Neural cell (in vitro differentiated cells): ENCODE results near the gene PARD3B. TPM values are rescaled to one million over a fixed set of nuclear protein-coding genes. Genes with fewer than 3 reads are reported as not detected.

Experiments
- H2AFZ ChIP-seq: fragments of 200-600, 300-800 bp; sonication (generic), shearing (Covaris generic); 2 replicates; pipeline ENCODE4 v1.6.0; 2014; ENCODE audit warnings: low read depth, mild to moderate bottlenecking, antibody characterized with exemption, low read length, moderate library complexity
- H3F3A ChIP-seq: fragments of 200-600 bp; shearing (Covaris generic); 2 replicates; pipeline ENCODE4 v1.6.1; 2016; ENCODE audit warnings: mild to moderate bottlenecking, moderate library complexity, mixed read lengths, antibody characterized with exemption, low read length; ENCODE audit not compliant: insufficient read depth, poor library complexity, severe bottlenecking
- H3K27ac ChIP-seq: fragments of 200-600, 300-800 bp; sonication (generic), shearing (Covaris generic); 2 replicates; pipeline ENCODE4 v1.5.1; 2014; ENCODE audit warnings: mild to moderate bottlenecking, low read length, moderate library complexity
- H3K27me3 ChIP-seq: fragments of 300-800, 200-600 bp; sonication (generic), shearing (Covaris generic); 2 replicates; pipeline ENCODE4 v1.6.0; 2014; ENCODE audit warnings: mild to moderate bottlenecking, low read depth, low read length, moderate library complexity; ENCODE audit not compliant: insufficient read depth
- H3K36me3 ChIP-seq: fragments of 300-800, 200-600 bp; sonication (generic), shearing (Covaris generic); 2 replicates; pipeline ENCODE4 v1.5.1; 2014; ENCODE audit warnings: mild to moderate bottlenecking, antibody characterized with exemption, low read length, moderate library complexity; ENCODE audit not compliant: insufficient read depth
- H3K4me2 ChIP-seq: fragments of 300-800, 200-600 bp; sonication (generic), shearing (Covaris generic); 2 replicates; pipeline ENCODE4 v1.6.0; 2014; ENCODE audit warnings: mild to moderate bottlenecking, low read length
- H3K4me3 ChIP-seq: fragments of 300-800, 200-600 bp; sonication (generic), shearing (Covaris generic); 2 replicates; pipeline ENCODE4 v1.5.1; 2014; ENCODE audit warnings: mild to moderate bottlenecking, low read length, moderate library complexity
- H3K79me2 ChIP-seq: fragments of 200-600 bp; shearing (Covaris generic); replicated peaks from 2 replicates; pipeline ENCODE4 v1.6.0; 2014; ENCODE audit warnings: mild to moderate bottlenecking, low read length, moderate library complexity; ENCODE audit not compliant: insufficient read depth
- H3K9ac ChIP-seq: fragments of 300-800, 200-600 bp; sonication (generic), shearing (Covaris generic); 2 replicates; pipeline ENCODE4 v1.6.1; 2016; ENCODE audit warnings: mild to moderate bottlenecking, low read length, mixed read lengths
- H3K9me2 ChIP-seq: fragments of 200-600 bp; shearing (Covaris generic); 2 replicates; pipeline ENCODE4 v1.6.1; 2016; ENCODE audit warnings: mild to moderate bottlenecking, low read length, mixed read lengths; ENCODE audit not compliant: insufficient read depth
- H3K9me3 ChIP-seq: fragments of 200-600, 300-800 bp; sonication (generic), shearing (Covaris generic); 2 replicates; pipeline ENCODE4 v1.6.1; 2016; ENCODE audit warnings: mild to moderate bottlenecking, mixed run types, low read length, moderate library complexity, mixed read lengths
- H4K20me1 ChIP-seq: fragments of 200-600 bp; shearing (Covaris generic); 2 replicates; pipeline ENCODE4 v1.6.1; 2016; ENCODE audit warnings: mild to moderate bottlenecking, mixed run types; ENCODE audit not compliant: insufficient read depth
- CTCF ChIP-seq: fragments of 450-650 bp; IDR thresholded peaks from 2 replicates; pipeline ENCODE4 v1.5.1; 2014; ENCODE audit warnings: antibody characterized with exemption, mild to moderate bottlenecking, moderate library complexity; ENCODE audit not compliant: poor library complexity, severe bottlenecking
- EP300 ChIP-seq: fragments of 450-650 bp; conservative IDR thresholded peaks from 2 replicates; pipeline ENCODE4 v1.6.1; 2014; ENCODE audit warnings: antibody characterized with exemption, mild to moderate bottlenecking, moderate library complexity; ENCODE audit not compliant: poor library complexity, severe bottlenecking
- EZH2 ChIP-seq: fragments of 200-600, 300-800 bp; shearing (Covaris generic), sonication (generic); IDR thresholded peaks from 2 replicates; pipeline ENCODE4 v1.6.1; 2014; ENCODE audit warnings: antibody characterized with exemption, low read length, borderline replicate concordance, mild to moderate bottlenecking; ENCODE audit not compliant: insufficient read depth, poor library complexity, severe bottlenecking
- MXI1 ChIP-seq: fragments of 450-650 bp; conservative IDR thresholded peaks from 2 replicates; pipeline ENCODE4 v1.6.1; 2014; ENCODE audit warnings: antibody characterized with exemption, mild to moderate bottlenecking; ENCODE audit not compliant: poor library complexity, severe bottlenecking
- POLR2AphosphoS5 ChIP-seq: IDR thresholded peaks from 2 replicates; pipeline ENCODE4 v1.6.1; 2012
- RAD21 ChIP-seq: fragments of 450-650 bp; conservative IDR thresholded peaks from 2 replicates; pipeline ENCODE4 v1.6.1; 2014; ENCODE audit warnings: antibody characterized with exemption, mild to moderate bottlenecking, moderate library complexity
- REST ChIP-seq: IDR thresholded peaks from 2 replicates; pipeline ENCODE4 v1.6.1; 2012; ENCODE audit warnings: borderline replicate concordance
- SMC3 ChIP-seq: fragments of 450-650 bp; conservative IDR thresholded peaks from 2 replicates; pipeline ENCODE4 v1.6.1; 2014; ENCODE audit warnings: antibody characterized with exemption, mild to moderate bottlenecking, moderate library complexity; ENCODE audit not compliant: poor library complexity
- TAF1 ChIP-seq: IDR thresholded peaks from 2 replicates; pipeline ENCODE4 v1.6.1; 2012; ENCODE audit warnings: low read depth
- polyA plus RNA-seq: library from polyadenylated mRNA; depleted of rRNA; stranded (reverse); fragments of >200 nt; gene quantifications from 2 replicates; pipeline ENCODE4 v1.2.3, GENCODE V29; 2014

The PARD3B gene
- polyA plus RNA-seq, 1 donor from 2014 or later, result 0.54 TPM

- Histone ChIP-seq H3F3A (no peaks in the 10 kb centered on the region), H3K36me3 (no peaks in the 10 kb centered on the region), H3K79me2 (no peaks in the 10 kb centered on the region), H3K9me2 (no peaks in the 10 kb centered on the region), H4K20me1 (no peaks in the 10 kb centered on the region), H3K9ac (no peak overlapping the region), H3K4me3 (no peak overlapping the region), H3K4me2 (no peak overlapping the region), H3K27me3 (no peaks in the 10 kb centered on the region), H3K9me3 (no peaks in the 10 kb centered on the region), H3K27ac (peak overlapping the region; percentile 30), H2AFZ (no peak overlapping the region)
- TF ChIP-seq SMC3 (no peak), MXI1 (no peak), CTCF (no peak), POLR2AphosphoS5 (no peak)
Observed at GRCh38 chr2:205540036-205540435, 994.8 kb downstream of the PARD3B start.

- no peaks in the 10 kb centered on the region for H3K9me2 ChIP-seq
- H3K79me2 ChIP-seq, result no peaks in the 10 kb centered on the region
- peak overlapping the region; percentile 30 for H3K4me3 ChIP-seq
- no peaks in the 10 kb centered on the region for H3K9me3 ChIP-seq
- TF ChIP-seq TAF1, result no peak
- TF ChIP-seq RAD21, result no peak
- no peak for TF ChIP-seq MXI1
- no peak for TF ChIP-seq EZH2
- no peak for TF ChIP-seq EP300
- no peak for TF ChIP-seq POLR2AphosphoS5
- no peak for TF ChIP-seq REST
- TF ChIP-seq CTCF, result no peak
- TF ChIP-seq SMC3, result no peak
- H3K27me3 ChIP-seq, result no peaks in the 10 kb centered on the region
- peak overlapping the region; percentile 85 for H3K27ac ChIP-seq
- H4K20me1 ChIP-seq, result no peaks in the 10 kb centered on the region
- H3F3A ChIP-seq, result no peaks in the 10 kb centered on the region
- H3K4me2 ChIP-seq, result peak overlapping the region; percentile 25
- no peaks in the 10 kb centered on the region for H3K36me3 ChIP-seq
- H3K9ac ChIP-seq, result peak overlapping the region; percentile 38
- H2AFZ ChIP-seq, result no peak overlapping the region
Observed at GRCh38 chr2:205543262-205543843, 998.1 kb downstream of the PARD3B start.
